ENCODE results near the gene SUGP1. TPM values are rescaled to one million over a fixed set of nuclear protein-coding genes. Genes with fewer than 3 reads are reported as not detected.

Gene SUGP1
- total RNA-seq, 1 experiment from 2014 or later, result 51.2 TPM

DNA sequence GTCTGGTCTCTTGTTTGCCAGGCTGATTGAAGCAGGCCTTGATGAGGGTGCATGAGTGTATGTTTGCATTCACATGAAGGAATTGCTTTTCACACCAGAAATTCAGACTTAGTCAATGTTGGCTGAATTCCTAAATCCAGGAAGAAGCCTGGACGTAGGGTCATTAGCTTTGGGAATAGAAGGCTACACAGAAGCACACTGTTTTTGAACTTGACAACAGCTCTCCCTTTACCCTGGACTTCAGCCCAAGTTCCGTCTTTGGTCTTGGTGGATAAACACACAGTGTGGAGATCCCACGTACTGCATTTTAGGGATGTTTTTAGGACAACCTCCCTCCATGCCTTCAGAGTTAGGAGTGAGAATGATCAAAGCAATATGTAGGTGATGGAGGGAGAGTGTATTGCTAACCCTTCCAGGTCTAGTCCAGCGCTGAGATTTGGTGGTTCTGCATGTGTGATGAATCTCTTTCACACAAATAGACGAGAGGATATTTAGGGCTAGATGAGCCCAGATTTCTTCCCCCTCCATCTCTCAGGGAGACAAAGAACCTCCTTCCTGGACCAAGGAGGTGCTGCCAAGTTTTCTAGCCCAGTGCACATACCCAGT is 70.0 kb downstream of the SUGP1 start:
- no peaks in the 10 kb centered on the region for H3K4me1 Mint-ChIP-seq (ENCODE audit: low read depth, unreplicated experiment)
- no peak overlapping the region for H3K27ac Mint-ChIP-seq (ENCODE audit: unreplicated experiment)
- H3K36me3 Mint-ChIP-seq (ENCODE audit: insufficient read depth, unreplicated experiment), result no peaks in the 10 kb centered on the region
- Histone ChIP-seq H3K4me3 (ENCODE audit: low read depth, low read length) (no peak overlapping the region), H3K27me3 (replicated peaks; ENCODE audit: control insufficient read depth, insufficient read depth, low read length) (no peaks in the 10 kb centered on the region), H3K9me3 (no peaks in the 10 kb centered on the region), H3K36me3 (ENCODE audit: control insufficient read depth, insufficient read depth, low read length) (no peaks in the 10 kb centered on the region), H3K4me1 (no peaks in the 10 kb centered on the region)
- TF ChIP-seq, protein P1, sequence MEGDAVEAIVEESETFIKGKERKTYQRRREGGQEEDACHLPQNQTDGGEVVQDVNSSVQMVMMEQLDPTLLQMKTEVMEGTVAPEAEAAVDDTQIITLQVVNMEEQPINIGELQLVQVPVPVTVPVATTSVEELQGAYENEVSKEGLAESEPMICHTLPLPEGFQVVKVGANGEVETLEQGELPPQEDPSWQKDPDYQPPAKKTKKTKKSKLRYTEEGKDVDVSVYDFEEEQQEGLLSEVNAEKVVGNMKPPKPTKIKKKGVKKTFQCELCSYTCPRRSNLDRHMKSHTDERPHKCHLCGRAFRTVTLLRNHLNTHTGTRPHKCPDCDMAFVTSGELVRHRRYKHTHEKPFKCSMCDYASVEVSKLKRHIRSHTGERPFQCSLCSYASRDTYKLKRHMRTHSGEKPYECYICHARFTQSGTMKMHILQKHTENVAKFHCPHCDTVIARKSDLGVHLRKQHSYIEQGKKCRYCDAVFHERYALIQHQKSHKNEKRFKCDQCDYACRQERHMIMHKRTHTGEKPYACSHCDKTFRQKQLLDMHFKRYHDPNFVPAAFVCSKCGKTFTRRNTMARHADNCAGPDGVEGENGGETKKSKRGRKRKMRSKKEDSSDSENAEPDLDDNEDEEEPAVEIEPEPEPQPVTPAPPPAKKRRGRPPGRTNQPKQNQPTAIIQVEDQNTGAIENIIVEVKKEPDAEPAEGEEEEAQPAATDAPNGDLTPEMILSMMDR (IDR thresholded peaks at IDR 0.05; ENCODE audit: insufficient read depth in 1 of 2, low read depth in 1 of 2, low read length in 1 of 2, severe bottlenecking in 1 of 2, unreplicated experiment in 1 of 2), result no peak
- DNase-seq, result no peak
- H3K27me3 Mint-ChIP-seq (ENCODE audit: insufficient read depth, unreplicated experiment), result peaks cover 13% of the 10 kb centered on the region
- BruUV-seq (replicated peaks), result no TSS peak
- no peaks in the 10 kb centered on the region for H3K9me3 Mint-ChIP-seq (ENCODE audit: unreplicated experiment)
- intact Hi-C loops (cut with micrococcal nuclease; ENCODE audit: unreplicated experiment), result no loop called here
- POLR2A ChIA-PET, result no interaction called here
- CTCF ChIA-PET, result no interaction called here
- no peak overlapping the region for H3K4me3 Mint-ChIP-seq (ENCODE audit: unreplicated experiment)

DNA sequence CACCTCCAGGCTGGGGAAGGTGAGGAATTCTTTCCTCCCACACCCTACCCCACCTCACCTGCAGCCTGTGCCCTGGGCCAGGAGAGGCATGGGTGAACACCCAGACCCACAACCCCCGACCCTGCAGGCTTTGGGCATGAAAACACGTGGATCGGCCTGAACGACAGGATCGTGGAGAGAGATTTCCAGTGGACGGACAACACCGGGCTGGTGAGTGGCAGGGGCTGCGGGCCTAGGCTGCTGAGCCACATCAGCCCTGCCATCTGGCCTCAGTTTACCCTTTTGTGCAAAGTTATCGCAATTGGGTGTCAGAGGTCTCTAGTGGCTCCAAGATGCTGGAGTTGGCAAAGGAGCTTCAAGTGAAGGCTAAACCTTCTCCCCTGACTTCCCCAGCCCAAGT is 79.8 kb downstream of the SUGP1 start:
- H3K36me3 ChIP-seq (ENCODE audit: control insufficient read depth, insufficient read depth, low read length), result no peaks in the 10 kb centered on the region
- no peaks in the 10 kb centered on the region for H3K4me1 Mint-ChIP-seq (ENCODE audit: low read depth, unreplicated experiment)
- H3K36me3 Mint-ChIP-seq (ENCODE audit: insufficient read depth, unreplicated experiment), result no peaks in the 10 kb centered on the region
- H3K27me3 Mint-ChIP-seq (ENCODE audit: insufficient read depth, unreplicated experiment), result peaks cover 8% of the 10 kb centered on the region
- no peaks in the 10 kb centered on the region for H3K9me3 Mint-ChIP-seq (ENCODE audit: unreplicated experiment)
- BruUV-seq (replicated peaks), result no TSS peak
- no peak overlapping the region for H3K27ac Mint-ChIP-seq (ENCODE audit: unreplicated experiment)
- POLR2A ChIA-PET, result no interaction called here
- H3K27me3 ChIP-seq (replicated peaks; ENCODE audit: control insufficient read depth, insufficient read depth, low read length), result no peaks in the 10 kb centered on the region
- no peak for DNase-seq
- CTCF ChIA-PET, result no interaction called here
- TF ChIP-seq, protein P1 (IDR thresholded peaks at IDR 0.05; ENCODE audit: insufficient read depth in 1 of 2, low read depth in 1 of 2, low read length in 1 of 2, severe bottlenecking in 1 of 2, unreplicated experiment in 1 of 2), result no peak
- no peaks in the 10 kb centered on the region for H3K9me3 ChIP-seq
- H3K4me3 ChIP-seq (ENCODE audit: low read depth, low read length), result no peak overlapping the region
- H3K4me1 ChIP-seq, result no peaks in the 10 kb centered on the region
- H3K4me3 Mint-ChIP-seq (ENCODE audit: unreplicated experiment), result no peak overlapping the region
- intact Hi-C loops (cut with micrococcal nuclease; ENCODE audit: unreplicated experiment), result no loop called here

DNA sequence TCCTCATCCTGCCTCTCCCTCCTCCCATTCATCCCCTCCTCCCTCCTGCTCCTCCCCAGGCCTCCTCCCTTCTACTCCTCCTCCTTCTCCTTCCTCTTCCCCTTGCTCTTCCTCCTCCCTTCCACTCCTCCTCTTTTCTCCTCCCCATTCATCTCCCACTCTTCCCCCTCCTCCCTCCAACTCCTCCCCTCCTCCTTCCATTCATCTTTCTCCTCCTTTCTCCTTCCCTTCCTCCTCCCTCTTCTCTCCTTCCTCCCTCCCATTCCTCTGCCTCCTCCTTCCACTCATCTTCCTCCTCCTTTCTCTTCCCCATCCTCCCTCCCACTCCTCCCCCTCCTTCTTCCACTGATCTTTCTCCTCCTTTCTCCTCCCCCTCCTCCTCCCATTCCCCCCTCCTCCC is 80.6 kb downstream of the SUGP1 start:
- Histone ChIP-seq H3K4me3 (ENCODE audit: low read depth, low read length) (no peak overlapping the region), H3K4me1 (no peaks in the 10 kb centered on the region), H3K27me3 (replicated peaks; ENCODE audit: control insufficient read depth, insufficient read depth, low read length) (no peaks in the 10 kb centered on the region), H3K9me3 (no peaks in the 10 kb centered on the region; the same call in 1 of the 2 replicates), H3K36me3 (ENCODE audit: control insufficient read depth, insufficient read depth, low read length) (no peaks in the 10 kb centered on the region)
- Mint-ChIP-seq H3K36me3 (ENCODE audit: insufficient read depth, unreplicated experiment) (no peaks in the 10 kb centered on the region), H3K4me1 (ENCODE audit: low read depth, unreplicated experiment) (no peaks in the 10 kb centered on the region), H3K9me3 (ENCODE audit: unreplicated experiment) (no peaks in the 10 kb centered on the region), H3K27ac (ENCODE audit: unreplicated experiment) (no peak overlapping the region), H3K4me3 (ENCODE audit: unreplicated experiment) (no peak overlapping the region), H3K27me3 (ENCODE audit: insufficient read depth, unreplicated experiment) (peaks cover 8% of the 10 kb centered on the region)
- ChIA-PET CTCF (no interaction called here), POLR2A (no interaction called here)
- TF ChIP-seq, protein P1 (IDR thresholded peaks at IDR 0.05; ENCODE audit: insufficient read depth in 1 of 2, low read depth in 1 of 2, low read length in 1 of 2, severe bottlenecking in 1 of 2, unreplicated experiment in 1 of 2), result no peak
- intact Hi-C loops (cut with micrococcal nuclease; ENCODE audit: unreplicated experiment), result no loop called here
- BruUV-seq (replicated peaks), result no TSS peak
- DNase-seq, result no peak

Measured in Caco-2 (cell line).